GM13977 (cell line): ENCODE measurements around the gene NOS1AP.

Experiments
- DNase-seq: peaks from one replicate; pipeline ENCODE4 v3.0.0; 2012; ENCODE audit warnings: low spot score
- in situ Hi-C: fragments of 300-500 bp; cut with MboI; formaldehyde crosslinking; loops from one replicate; pipeline ENCODE4 v1.12.0; 2022; ENCODE audit warnings: low sequenced_read_pairs, low pct_unique_long_range_greater_than_20kb, mixed read lengths, inconsistent platforms; ENCODE audit not compliant: unreplicated experiment
- TF ChIP-seq, protein P1 (sequence below): IDR thresholded peaks from 2 replicates; pipeline ENCODE4 v1.5.1; 2012; ENCODE audit warnings: mild to moderate bottlenecking, control low read depth; ENCODE audit not compliant: insufficient read depth; ENCODE audit errors: extremely low read depth, missing control alignments

NOS1AP gene

GRCh38 chr1:162398999-162399580, 329.6 kb downstream of the NOS1AP start:
- TF ChIP-seq, protein P1, sequence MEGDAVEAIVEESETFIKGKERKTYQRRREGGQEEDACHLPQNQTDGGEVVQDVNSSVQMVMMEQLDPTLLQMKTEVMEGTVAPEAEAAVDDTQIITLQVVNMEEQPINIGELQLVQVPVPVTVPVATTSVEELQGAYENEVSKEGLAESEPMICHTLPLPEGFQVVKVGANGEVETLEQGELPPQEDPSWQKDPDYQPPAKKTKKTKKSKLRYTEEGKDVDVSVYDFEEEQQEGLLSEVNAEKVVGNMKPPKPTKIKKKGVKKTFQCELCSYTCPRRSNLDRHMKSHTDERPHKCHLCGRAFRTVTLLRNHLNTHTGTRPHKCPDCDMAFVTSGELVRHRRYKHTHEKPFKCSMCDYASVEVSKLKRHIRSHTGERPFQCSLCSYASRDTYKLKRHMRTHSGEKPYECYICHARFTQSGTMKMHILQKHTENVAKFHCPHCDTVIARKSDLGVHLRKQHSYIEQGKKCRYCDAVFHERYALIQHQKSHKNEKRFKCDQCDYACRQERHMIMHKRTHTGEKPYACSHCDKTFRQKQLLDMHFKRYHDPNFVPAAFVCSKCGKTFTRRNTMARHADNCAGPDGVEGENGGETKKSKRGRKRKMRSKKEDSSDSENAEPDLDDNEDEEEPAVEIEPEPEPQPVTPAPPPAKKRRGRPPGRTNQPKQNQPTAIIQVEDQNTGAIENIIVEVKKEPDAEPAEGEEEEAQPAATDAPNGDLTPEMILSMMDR = no peak
- in situ Hi-C loops = no loop called here
- DNase-seq = no peak

DNA sequence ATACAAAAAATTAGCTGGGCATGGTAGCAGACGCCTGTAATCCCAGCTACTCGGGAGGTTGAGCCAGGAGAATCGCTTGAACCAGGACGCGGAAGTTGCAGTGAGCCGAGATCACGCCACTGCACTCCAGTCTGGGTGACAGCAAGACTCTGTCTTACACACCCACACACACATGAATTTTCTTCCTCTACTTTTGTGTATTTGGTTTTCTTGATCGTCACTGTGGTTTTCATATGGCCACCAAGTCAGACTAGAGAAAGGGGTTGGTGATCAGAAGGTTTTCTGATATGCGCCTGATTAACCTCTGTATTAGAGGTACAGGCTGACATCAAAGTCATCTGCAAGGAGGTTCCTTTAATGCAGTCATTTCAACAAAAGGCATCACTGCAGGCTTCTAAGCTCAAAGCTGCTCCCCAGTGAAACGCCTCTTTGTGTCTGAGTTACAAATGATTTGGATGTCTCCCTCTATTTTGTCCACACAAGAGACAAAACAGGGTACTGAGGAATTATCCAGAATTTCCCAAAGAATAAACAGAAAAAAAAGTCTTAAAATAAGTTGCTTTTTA, 331.4 kb downstream of the NOS1AP start:
- TF ChIP-seq, protein P1 = no peak
- no peak for DNase-seq
- in situ Hi-C loops = no loop called here

GRCh38 chr1:162404550-162405160, 335.2 kb downstream of the NOS1AP start:
- DNase-seq = no peak
- in situ Hi-C loops = no loop called here
- TF ChIP-seq, protein P1 = no peak

- no peak for DNase-seq
- in situ Hi-C loops = no loop called here
- TF ChIP-seq, protein P1 = no peak
Measured at GRCh38 chr1:162405800-162406199, 336.3 kb downstream of the NOS1AP start.

DNA sequence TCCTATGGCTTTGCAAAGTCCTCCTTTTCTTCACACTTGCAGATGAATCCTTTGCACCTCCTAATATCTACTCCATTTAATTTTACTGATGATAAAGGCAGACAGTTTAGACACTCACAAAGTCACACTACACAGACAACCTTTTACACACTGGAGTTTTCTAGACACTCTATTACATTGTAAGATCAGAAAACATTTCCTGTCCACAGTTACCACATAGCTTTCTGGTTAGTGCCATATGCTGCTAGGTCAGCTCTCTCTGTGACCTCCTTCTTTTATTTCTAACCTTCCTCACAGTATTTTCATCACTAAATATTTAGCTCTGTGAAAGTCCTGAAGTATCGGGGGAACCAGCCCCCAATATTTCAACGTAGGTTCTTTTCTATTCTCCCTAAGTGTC, 337.3 kb downstream of the NOS1AP start:
- DNase-seq = no peak
- in situ Hi-C loops = no loop called here
- TF ChIP-seq, protein P1 = no peak

GRCh38 chr1:162407539-162407938, 338.0 kb downstream of the NOS1AP start:
- DNase-seq = no peak
- in situ Hi-C loops = no loop called here
- TF ChIP-seq, protein P1 = no peak
